GM12875 (cell line): ENCODE results near the gene RBMS1.
A peak's percentile ranks its signal among the peaks of the same experiment; 100 is the strongest.

ENCODE experiments used
- H3K4me3 ChIP-seq: one replicate; pipeline ENCODE4 v1.5.1; 2011; ENCODE audit warnings: low read depth, low read length, control low read depth
- CTCF ChIP-seq: IDR thresholded peaks from 2 replicates; pipeline ENCODE4 v1.5.1; 2011; ENCODE audit warnings: low read depth, mild to moderate bottlenecking, control low read depth, inconsistent platforms, low read length, moderate library complexity, borderline replicate concordance; ENCODE audit not compliant: insufficient read depth

The RBMS1 gene

GRCh38 chr2:160434254-160434948 is 59.2 kb downstream of the RBMS1 start:
- H3K4me3 ChIP-seq: no peak overlapping the region
- no peak for TF ChIP-seq CTCF

DNA sequence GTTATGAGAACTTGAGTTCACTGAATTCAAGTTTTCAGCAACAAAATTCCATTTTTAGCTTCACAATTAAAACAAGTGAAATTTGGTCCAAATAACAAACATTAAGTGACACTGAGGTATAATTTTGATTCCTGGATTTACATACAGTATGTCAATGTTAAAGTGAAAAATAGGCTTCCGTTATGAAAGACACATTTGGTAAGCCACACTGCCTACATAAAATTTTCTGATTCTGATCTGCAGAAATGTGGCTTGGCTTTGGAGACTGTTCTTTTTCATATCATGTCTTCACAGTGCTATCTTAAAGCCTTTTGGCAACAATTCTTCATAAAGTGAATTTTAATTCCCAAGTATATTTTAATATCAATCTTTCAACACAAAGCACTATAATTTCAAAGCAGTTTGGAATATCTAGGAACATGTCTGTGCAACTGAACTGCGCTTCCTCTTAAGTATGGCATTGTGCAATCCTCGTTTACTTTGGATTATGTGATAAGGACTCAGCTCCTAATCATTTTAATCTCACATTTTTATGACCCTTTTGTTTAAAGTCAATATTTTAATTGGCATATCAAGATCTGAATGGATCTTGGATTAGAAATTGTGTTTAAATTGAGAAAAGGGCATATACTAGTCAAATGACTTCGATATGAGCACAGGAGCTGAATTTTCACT is 60.0 kb downstream of the RBMS1 start:
- no peak for TF ChIP-seq CTCF
- H3K4me3 ChIP-seq: no peak overlapping the region

GRCh38 chr2:160432633-160433032 is 61.0 kb downstream of the RBMS1 start:
- no peak for TF ChIP-seq CTCF
- no peak overlapping the region for H3K4me3 ChIP-seq

DNA sequence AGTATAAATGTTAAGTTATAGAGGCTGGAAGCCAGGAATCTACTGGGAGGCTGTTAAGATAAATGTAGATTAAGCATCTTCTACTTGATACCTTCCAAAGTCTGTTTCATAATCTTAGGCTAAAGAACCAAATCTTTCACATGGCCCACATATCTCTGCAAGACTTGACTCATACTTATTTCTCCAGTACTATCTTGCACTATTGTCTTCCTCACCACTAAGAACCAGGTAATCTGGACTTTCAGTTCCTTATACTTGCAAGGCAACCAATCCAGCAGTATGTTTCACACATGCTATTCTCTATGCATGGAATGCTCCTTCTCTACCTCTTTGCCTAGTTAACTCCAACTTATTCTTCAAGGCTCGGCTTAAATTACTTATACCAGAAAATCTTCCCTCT is 62.2 kb downstream of the RBMS1 start:
- TF ChIP-seq CTCF: no peak
- no peak overlapping the region for H3K4me3 ChIP-seq

- H3K4me3 ChIP-seq: no peak overlapping the region
- TF ChIP-seq CTCF: no peak
These were observed 63.6 kb downstream of the RBMS1 start for GRCh38 chr2:160430001-160430344.

DNA sequence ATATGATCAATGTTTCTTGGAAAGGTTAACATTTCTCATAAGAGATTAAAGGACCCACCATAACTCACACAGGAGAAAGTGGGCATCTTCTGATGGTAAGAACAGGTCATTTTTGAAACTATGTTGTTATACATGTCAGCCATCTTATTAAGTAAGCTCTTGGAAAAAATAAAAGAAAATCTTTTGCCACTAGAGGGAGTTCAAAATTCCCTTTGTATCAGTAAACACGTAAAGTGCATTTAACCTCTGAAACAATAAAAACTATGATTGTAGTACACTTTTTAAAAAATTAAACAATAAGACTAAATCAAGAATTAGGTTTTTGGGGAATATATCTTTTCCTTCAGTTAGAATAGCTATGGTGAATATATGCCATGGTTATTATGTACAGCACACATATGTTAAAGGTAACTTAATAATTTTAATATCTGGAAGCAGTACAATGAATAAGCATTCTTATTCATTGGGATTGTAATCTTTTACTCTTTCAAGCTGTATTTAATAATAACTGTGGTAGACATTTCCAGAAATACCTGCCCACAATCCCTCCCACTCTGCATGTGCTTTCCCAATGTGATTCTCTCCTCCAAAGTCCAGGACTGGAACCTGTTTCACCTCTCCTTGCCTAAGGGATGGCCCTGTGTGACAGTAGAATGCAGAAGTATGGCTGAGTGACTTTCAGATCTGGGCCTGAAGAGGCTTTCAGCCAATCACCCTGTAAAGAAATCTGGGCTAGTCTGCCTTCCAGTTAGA is 64.2 kb downstream of the RBMS1 start:
- H3K4me3 ChIP-seq: no peak overlapping the region
- TF ChIP-seq CTCF: peak; percentile 23; the same call in 1 of the 2 replicates

GRCh38 chr2:160428405-160428763 is 65.2 kb downstream of the RBMS1 start:
- TF ChIP-seq CTCF: no peak
- no peak overlapping the region for H3K4me3 ChIP-seq
